ENCODE measurements around the gene MICU2. TPM values are rescaled to one million over a fixed set of nuclear protein-coding genes. Genes with fewer than 3 reads are reported as not detected.

MICU2 gene
- total and polyA plus RNA-seq, 7 donors: 23.1 to 104 (median 45.9) TPM

GRCh38 chr13:21529146-21529893 is 74.7 kb downstream of the MICU2 start:
- no peak for DNase-seq
- 72 to 87% methylated on average over 3 of the region's 3 CpGs for WGBS, 2 donors
- intact Hi-C loops (cut with DNase I): no loop called here

GRCh38 chr13:21528616-21529015 is 75.4 kb downstream of the MICU2 start:
- H3K4me1 ChIP-seq: no peaks in the 10 kb centered on the region
- peaks cover 0 to 13% (median 0%) of the 10 kb centered on the region in 4 donors for H3K36me3 ChIP-seq
- H3K9me3 ChIP-seq: no peaks in the 10 kb centered on the region
- 89 to 91% methylated on average over 6 of the region's 6 CpGs for WGBS, 2 donors
- H3K27me3 ChIP-seq: no peaks in the 10 kb centered on the region
- no peak overlapping the region for H3K27ac ChIP-seq
- H3K4me3 ChIP-seq: no peak overlapping the region
- no peak for DNase-seq
- no peak for TF ChIP-seq CTCF (IDR thresholded peaks at IDR 0.05)
- TF ChIP-seq POLR2A (IDR thresholded peaks at IDR 0.05): no peak
- no peak for TF ChIP-seq EP300 (IDR thresholded peaks at IDR 0.05)
- TF ChIP-seq POLR2AphosphoS5 (IDR thresholded peaks at IDR 0.05): no peak
- intact Hi-C loops (cut with DNase I): no loop called here

More at GRCh38 chr13:21529146-21529893, 74.7 kb downstream of the MICU2 start:
- Histone ChIP-seq H3K27me3 (no peaks in the 10 kb centered on the region), H3K4me3 (no peak overlapping the region), H3K9me3 (no peaks in the 10 kb centered on the region), H3K4me1 (no peaks in the 10 kb centered on the region), H3K27ac (no peak overlapping the region), H3K36me3 (peaks cover 0 to 13% (median 0%) of the 10 kb centered on the region in 4 donors)
- no peak for TF ChIP-seq POLR2AphosphoS5 (IDR thresholded peaks at IDR 0.05)
- TF ChIP-seq POLR2A (IDR thresholded peaks at IDR 0.05): no peak
- no peak for TF ChIP-seq CTCF (IDR thresholded peaks at IDR 0.05)
- TF ChIP-seq EP300 (IDR thresholded peaks at IDR 0.05): no peak

- TF ChIP-seq POLR2A (IDR thresholded peaks at IDR 0.05): no peak
- TF ChIP-seq CTCF (IDR thresholded peaks at IDR 0.05): no peak
- TF ChIP-seq POLR2AphosphoS5 (IDR thresholded peaks at IDR 0.05): no peak
- no peak for TF ChIP-seq EP300 (IDR thresholded peaks at IDR 0.05)
- 51 to 77% methylated on average over 6 of the region's 6 CpGs for WGBS, 2 donors
Measured at GRCh38 chr13:21526707-21527540, 77.0 kb downstream of the MICU2 start.

GRCh38 chr13:21522847-21523246 is 81.1 kb downstream of the MICU2 start:
- intact Hi-C loops (cut with DNase I): no loop called here
- no peak for DNase-seq
- Histone ChIP-seq H3K27ac (no peak overlapping the region), H3K36me3 (peaks cover 0 to 45% (median 6%) of the 10 kb centered on the region in 4 donors), H3K4me3 (no peak overlapping the region), H3K9me3 (no peaks in the 10 kb centered on the region), H3K4me1 (no peaks in the 10 kb centered on the region), H3K27me3 (no peaks in the 10 kb centered on the region)
- 79 to 87% methylated on average over 2 of the region's 2 CpGs for WGBS, 2 donors
- no peak for TF ChIP-seq CTCF (IDR thresholded peaks at IDR 0.05)
- no peak for TF ChIP-seq POLR2AphosphoS5 (IDR thresholded peaks at IDR 0.05)
- no peak for TF ChIP-seq EP300 (IDR thresholded peaks at IDR 0.05)
- no peak for TF ChIP-seq POLR2A (IDR thresholded peaks at IDR 0.05)

More at GRCh38 chr13:21526707-21527540, 77.0 kb downstream of the MICU2 start:
- intact Hi-C loops (cut with DNase I): no loop called here
- DNase-seq: no peak
- no peak overlapping the region for H3K27ac ChIP-seq
- no peaks in the 10 kb centered on the region for H3K27me3 ChIP-seq
- no peak overlapping the region for H3K4me3 ChIP-seq
- H3K4me1 ChIP-seq: no peaks in the 10 kb centered on the region
- H3K36me3 ChIP-seq: peaks cover 0 to 19% (median 0%) of the 10 kb centered on the region in 4 donors
- H3K9me3 ChIP-seq: no peaks in the 10 kb centered on the region
